LNCAP (cell line): ENCODE measurements around the gene SEPTIN12.

Experiments used
- TF ChIP-seq, protein P1 (sequence below): fragments of 450-650 bp; IDR thresholded peaks from 2 replicates; pipeline ENCODE4 v1.5.1; 2017; ENCODE audit warnings: mild to moderate bottlenecking

Gene SEPTIN12

DNA sequence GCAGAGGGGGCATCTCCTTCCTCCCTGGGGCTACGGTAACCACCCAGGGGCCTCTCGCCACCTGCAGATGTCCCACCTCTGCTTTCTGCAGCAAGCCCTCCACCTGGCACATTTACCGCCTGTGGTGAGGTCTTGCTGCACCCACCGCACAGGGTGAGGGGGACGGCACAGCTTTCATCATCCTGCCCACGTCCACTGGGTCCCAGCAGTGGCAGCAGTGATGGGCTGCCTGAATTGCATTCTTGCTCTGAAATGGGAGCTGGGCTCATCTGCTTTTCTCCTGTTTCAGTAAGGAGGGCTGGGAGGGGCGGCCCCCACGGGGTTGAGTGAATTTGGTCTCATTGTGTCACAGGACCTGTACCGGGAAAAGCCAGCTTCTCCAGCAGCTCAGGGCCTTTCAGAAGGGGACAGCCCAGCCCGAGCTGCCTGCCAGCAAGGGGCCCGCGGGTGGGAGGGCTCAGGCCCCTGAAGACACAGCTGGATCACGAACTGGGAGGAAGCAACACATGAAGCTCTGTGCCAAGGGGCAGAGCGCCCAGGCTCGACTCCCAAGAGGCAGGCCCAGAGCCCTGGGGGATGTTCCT lies 41.1 kb downstream of the SEPTIN12 start:
- TF ChIP-seq, protein P1, sequence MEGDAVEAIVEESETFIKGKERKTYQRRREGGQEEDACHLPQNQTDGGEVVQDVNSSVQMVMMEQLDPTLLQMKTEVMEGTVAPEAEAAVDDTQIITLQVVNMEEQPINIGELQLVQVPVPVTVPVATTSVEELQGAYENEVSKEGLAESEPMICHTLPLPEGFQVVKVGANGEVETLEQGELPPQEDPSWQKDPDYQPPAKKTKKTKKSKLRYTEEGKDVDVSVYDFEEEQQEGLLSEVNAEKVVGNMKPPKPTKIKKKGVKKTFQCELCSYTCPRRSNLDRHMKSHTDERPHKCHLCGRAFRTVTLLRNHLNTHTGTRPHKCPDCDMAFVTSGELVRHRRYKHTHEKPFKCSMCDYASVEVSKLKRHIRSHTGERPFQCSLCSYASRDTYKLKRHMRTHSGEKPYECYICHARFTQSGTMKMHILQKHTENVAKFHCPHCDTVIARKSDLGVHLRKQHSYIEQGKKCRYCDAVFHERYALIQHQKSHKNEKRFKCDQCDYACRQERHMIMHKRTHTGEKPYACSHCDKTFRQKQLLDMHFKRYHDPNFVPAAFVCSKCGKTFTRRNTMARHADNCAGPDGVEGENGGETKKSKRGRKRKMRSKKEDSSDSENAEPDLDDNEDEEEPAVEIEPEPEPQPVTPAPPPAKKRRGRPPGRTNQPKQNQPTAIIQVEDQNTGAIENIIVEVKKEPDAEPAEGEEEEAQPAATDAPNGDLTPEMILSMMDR = no peak

DNA sequence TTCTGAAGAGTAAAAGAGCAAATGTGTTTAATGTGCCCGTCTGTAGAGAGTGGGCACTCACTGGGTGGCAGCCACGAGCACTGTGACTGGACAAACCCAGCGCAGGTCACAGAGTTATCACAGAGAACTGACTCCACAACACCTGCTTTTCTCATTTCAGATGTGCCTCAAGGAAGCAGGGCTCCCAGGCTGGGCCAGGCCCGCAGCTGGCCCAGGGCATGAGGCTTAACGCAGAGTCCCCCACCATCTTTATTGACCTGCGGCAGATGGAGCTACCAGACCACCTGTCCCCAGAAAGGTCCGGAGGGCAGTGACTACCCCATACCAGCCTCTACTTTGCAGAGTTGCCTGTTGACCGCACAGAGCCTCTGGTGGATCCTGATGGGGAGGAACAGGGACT lies 41.9 kb downstream of the SEPTIN12 start:
- TF ChIP-seq, protein P1 = no peak

DNA sequence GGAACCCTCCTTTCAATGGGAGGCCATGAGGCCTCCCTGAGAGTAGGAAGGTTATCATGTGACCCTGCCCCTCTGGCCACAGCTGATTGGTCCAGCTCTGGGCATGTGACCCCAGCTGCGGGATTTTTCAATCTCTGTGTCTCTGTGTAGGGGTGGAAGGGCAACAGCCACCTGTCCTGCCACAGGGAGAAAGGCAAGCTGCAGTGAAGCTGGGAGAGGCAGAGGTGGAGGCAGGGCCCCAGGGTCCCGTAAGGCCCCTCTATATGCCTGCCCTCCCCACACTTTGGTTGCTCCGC lies 42.9 kb downstream of the SEPTIN12 start:
- TF ChIP-seq, protein P1 = no peak

DNA sequence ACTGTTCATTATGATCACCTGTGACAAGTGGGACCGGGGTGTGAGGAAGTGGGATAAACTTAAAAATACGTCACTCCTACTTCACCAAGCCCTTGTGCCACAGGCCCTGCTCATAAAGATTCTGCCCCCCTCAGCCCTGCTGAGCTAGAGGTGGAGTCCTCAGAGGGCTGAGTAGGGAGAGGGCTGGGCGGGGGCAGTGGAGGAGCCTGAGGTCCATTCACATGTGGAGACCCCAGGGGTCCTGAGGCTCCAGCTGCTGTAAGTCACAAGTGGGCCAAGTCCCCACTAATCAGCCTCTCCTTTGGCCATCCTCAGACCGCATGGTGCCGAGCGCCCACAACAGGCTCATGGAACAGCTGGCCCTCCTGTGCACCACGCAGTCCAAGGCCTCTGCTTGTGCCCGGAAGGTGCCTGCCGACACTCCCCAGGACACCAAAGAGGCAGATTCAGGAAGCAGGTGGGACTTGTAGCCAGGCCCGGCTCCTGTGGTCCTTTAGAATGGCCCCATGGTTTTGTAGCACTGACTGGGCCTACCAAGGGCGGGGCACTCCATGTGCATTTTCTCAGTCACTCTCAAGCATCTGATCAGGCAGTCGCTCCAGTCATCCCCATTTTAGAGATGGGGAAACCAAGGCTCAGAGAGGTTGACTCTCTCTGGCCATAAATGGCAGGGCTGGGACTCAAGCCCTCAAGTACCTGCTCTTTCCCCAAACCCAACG lies 43.4 kb downstream of the SEPTIN12 start:
- TF ChIP-seq, protein P1 = no peak

DNA sequence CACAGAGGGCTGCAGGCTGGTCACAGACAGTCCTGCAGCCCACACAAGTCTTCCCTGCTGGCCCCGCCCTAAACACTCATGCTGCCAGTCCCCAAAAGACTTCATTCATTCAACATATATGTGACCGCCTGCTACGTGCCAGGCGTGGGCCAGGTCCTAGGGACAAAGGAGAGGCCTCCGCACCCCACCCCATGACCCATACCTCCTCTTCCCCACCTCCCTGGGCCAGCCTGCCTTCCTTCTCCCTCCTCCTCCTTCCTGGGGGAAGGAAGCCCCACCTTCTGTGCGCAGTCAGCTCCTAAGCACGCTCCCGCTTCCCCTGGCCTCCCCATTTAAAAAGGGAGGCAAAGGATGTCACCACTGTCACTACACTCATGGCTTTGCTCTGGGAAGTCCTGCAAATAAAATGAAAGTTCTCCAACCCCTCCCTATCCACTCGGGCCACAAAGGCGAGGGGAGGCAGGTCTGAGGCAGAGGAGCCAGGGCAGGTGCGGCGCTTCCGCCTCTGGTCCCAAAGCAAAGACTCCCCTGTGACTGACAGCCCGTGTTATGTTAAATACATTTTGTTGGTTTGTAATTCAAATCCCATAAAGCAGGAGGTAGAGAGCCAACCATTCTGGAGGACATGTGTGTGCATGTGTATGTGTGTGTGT lies 44.8 kb downstream of the SEPTIN12 start:
- TF ChIP-seq, protein P1 = no peak

DNA sequence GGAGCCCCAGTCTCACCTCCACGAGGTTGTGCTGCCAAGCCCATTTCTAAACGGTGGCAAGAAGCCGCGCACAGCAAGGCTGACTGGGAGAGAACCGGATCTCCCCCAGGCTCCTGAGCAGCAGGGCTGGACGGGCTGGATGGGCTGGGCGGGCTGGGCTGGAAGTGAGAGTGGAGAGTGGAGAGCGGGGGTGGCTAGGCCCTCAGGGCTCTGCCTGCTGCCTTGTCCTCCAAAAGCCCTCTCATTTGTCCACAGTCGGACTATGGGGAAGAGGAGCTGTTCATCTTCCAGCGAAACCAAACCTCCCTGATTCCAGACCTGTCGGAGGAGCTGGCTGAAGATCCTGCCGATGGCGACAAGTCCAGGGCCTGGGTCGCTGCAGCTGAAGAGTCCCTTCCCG lies 50.6 kb downstream of the SEPTIN12 start:
- TF ChIP-seq, protein P1 = no peak

DNA sequence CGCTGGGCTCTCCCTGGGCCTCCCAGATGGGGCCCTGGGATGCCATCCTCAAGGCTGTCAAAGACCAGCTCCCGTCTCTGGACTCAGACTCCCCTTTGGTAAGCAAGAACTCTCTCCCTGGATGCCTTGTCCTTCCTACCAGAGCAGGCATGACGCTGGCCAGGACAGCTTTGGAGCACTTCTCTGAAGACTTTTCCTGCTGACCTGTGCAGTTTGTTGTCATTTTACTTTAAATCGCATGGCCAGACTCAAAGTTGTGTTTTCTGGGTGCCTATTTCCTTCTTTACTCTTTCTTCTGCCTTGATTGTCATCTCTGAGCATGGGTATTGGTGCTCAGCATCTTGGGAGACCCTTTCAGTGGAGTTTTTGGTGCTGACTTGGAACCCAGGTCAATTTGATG lies 51.6 kb downstream of the SEPTIN12 start:
- TF ChIP-seq, protein P1 = no peak
